GM19324 (cell line): ENCODE data around the gene ANKRD17.
"Not testable (repeated sequence)": the region's sequence is repeated elsewhere in the genome, so short reads cannot be mapped to it uniquely, and the experiment has no call there.

Experiments used
- ATAC-seq: cut with Tn5 transposase; IDR thresholded peaks from one replicate; pipeline ENCODE4 v1.9.1; 2021; ENCODE audit warnings: mild to moderate bottlenecking, moderate library complexity; ENCODE audit not compliant: unreplicated experiment, low FRiP score

The ANKRD17 gene

GRCh38 chr4:73205482-73205881, 53.1 kb downstream of the ANKRD17 start:
- no peak for ATAC-seq

- not testable (repeated sequence) for ATAC-seq
Measured at GRCh38 chr4:73203976-73204375, 54.6 kb downstream of the ANKRD17 start.

GRCh38 chr4:73197220-73197619, 61.4 kb downstream of the ANKRD17 start:
- no peak for ATAC-seq

- ATAC-seq, result no peak
Measured at GRCh38 chr4:73194064-73194463, 64.5 kb downstream of the ANKRD17 start.

GRCh38 chr4:73193659-73194058, 64.9 kb downstream of the ANKRD17 start:
- ATAC-seq, result no peak

GRCh38 chr4:73193155-73193554, 65.4 kb downstream of the ANKRD17 start:
- peak; percentile 56 for ATAC-seq

GRCh38 chr4:73189274-73189810, 69.3 kb downstream of the ANKRD17 start:
- ATAC-seq, result no peak

- no peak for ATAC-seq
Measured at GRCh38 chr4:73187325-73187724, 71.3 kb downstream of the ANKRD17 start.

- ATAC-seq, result no peak
Measured at GRCh38 chr4:73185903-73186302, 72.7 kb downstream of the ANKRD17 start.

- ATAC-seq, result no peak
Measured at GRCh38 chr4:73181231-73181630, 77.4 kb downstream of the ANKRD17 start.

- ATAC-seq, result no peak
Measured at GRCh38 chr4:73178389-73178788, 80.2 kb downstream of the ANKRD17 start.

GRCh38 chr4:73172161-73172560, 86.4 kb downstream of the ANKRD17 start:
- ATAC-seq, result no peak

- no peak for ATAC-seq
Measured at GRCh38 chr4:73170518-73171198, 87.9 kb downstream of the ANKRD17 start.

GRCh38 chr4:73166212-73166611, 92.4 kb downstream of the ANKRD17 start:
- ATAC-seq, result no peak

GRCh38 chr4:73161527-73162185, 96.9 kb downstream of the ANKRD17 start:
- ATAC-seq, result no peak

- ATAC-seq, result no peak
Measured at GRCh38 chr4:73156394-73156793, 102.2 kb downstream of the ANKRD17 start.

- no peak for ATAC-seq
Measured at GRCh38 chr4:73152893-73153292, 105.7 kb downstream of the ANKRD17 start.

- ATAC-seq, result no peak
Measured at GRCh38 chr4:73142995-73143547, 115.5 kb downstream of the ANKRD17 start.

GRCh38 chr4:73139991-73140390, 118.6 kb downstream of the ANKRD17 start:
- no peak for ATAC-seq

GRCh38 chr4:73139245-73139644, 119.4 kb downstream of the ANKRD17 start:
- ATAC-seq, result no peak

- ATAC-seq, result no peak
Measured at GRCh38 chr4:73137121-73137520, 121.5 kb downstream of the ANKRD17 start.

GRCh38 chr4:73133784-73134183, 124.8 kb downstream of the ANKRD17 start:
- ATAC-seq, result no peak
